Type B pancreatic cell (in vitro differentiated cells): ENCODE measurements around the gene REEP6. TPM values are rescaled to one million over a fixed set of nuclear protein-coding genes. Genes with fewer than 3 reads are reported as not detected.
"Not testable (repeated sequence)": the region's sequence is repeated elsewhere in the genome, so short reads cannot be mapped to it uniquely, and the experiment has no call there.

ENCODE experiments used
- DNase-seq: peaks from one replicate; pipeline ENCODE4 v3.0.0; 2021; ENCODE audit warnings: mixed read lengths; ENCODE audit not compliant: unreplicated experiment; ENCODE audit errors: extremely low spot score
- H3K27ac Mint-ChIP-seq: 2 replicates; pipeline ENCODE4 v1.8.0; 2021; ENCODE audit warnings: mild to moderate bottlenecking, mixed read lengths
- H3K27me3 Mint-ChIP-seq: 2 replicates; pipeline ENCODE4 v1.8.0; 2021; ENCODE audit warnings: mixed read lengths
- H3K36me3 Mint-ChIP-seq: 2 replicates; pipeline ENCODE4 v1.8.0; 2021; ENCODE audit warnings: mixed read lengths
- H3K4me1 Mint-ChIP-seq: one replicate; pipeline ENCODE4 v1.8.0; 2021; ENCODE audit warnings: mixed read lengths; ENCODE audit not compliant: unreplicated experiment
- H3K4me3 Mint-ChIP-seq: 2 replicates; pipeline ENCODE4 v1.8.0; 2021; ENCODE audit warnings: mild to moderate bottlenecking, mixed read lengths
- H3K9me3 Mint-ChIP-seq: 2 replicates; pipeline ENCODE4 v1.8.0; 2021; ENCODE audit warnings: mixed read lengths
- CTCF ChIP-seq: fragments of 200-600 bp; sonication (generic); conservative IDR thresholded peaks from 2 replicates; pipeline ENCODE4 v1.5.0; 2021; ENCODE audit warnings: antibody characterized with exemption, mild to moderate bottlenecking
- total RNA-seq: library from RNA; stranded (reverse); gene quantifications from 2 replicates; pipeline ENCODE4 v1.2.1, GENCODE V29; 2021; ENCODE audit warnings: low replicate concordance

Gene REEP6
- total RNA-seq, 1 donor from 2014 or later: 17.3 TPM

GRCh38 chr19:1472231-1473084, 18.5 kb upstream of the REEP6 start:
- Mint-ChIP-seq H3K27ac (no peak overlapping the region), H3K4me1 (no peaks in the 10 kb centered on the region), H3K27me3 (peaks cover 28% of the 10 kb centered on the region), H3K36me3 (no peaks in the 10 kb centered on the region), H3K9me3 (no peaks in the 10 kb centered on the region), H3K4me3 (no peak overlapping the region)
- no peak for TF ChIP-seq CTCF
- DNase-seq: no peak

DNA sequence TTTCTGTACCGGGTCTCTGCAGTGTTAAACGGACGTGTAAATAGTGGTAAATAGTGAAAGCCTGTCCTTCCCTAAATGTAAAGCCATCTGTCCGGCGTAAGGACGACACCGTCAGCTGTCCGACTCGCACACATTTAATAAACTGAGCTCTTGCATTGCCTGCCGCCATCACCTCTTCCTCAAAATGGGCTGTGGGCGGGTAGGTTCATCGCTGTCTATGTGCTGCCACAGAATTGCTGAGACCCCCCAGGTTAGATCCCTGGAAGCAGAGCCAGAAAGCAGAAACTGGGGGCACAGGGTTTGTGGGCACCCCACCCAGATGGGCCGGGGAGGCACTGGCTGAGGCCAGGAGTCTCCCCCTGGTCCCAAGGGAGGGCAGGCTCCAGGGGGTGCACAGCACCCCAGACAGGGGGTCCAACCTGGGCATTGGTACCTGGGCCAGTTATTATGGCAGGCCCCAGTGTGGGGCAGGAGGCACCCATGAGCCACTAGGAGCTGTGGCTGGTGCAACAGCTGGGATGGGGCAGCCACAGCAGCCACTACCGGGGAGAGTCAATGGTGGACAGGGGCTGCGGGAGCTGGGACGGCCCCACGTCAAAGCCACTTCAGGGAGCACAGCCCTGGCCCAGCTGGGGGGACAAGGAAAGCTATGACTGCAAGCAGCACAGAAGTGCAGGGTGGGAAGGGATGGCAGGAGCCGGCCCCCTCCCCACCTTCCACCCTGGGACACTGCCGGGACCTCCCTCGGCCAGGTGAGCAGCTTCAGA, 17.7 kb upstream of the REEP6 start:
- H3K27ac Mint-ChIP-seq: no peak overlapping the region
- peaks cover 26% of the 10 kb centered on the region for H3K27me3 Mint-ChIP-seq
- H3K9me3 Mint-ChIP-seq: no peaks in the 10 kb centered on the region
- no peak for DNase-seq
- no peaks in the 10 kb centered on the region for H3K36me3 Mint-ChIP-seq
- H3K4me3 Mint-ChIP-seq: peak overlapping the region; percentile 18
- TF ChIP-seq CTCF: no peak
- H3K4me1 Mint-ChIP-seq: no peaks in the 10 kb centered on the region

- no peaks in the 10 kb centered on the region for H3K9me3 Mint-ChIP-seq
- TF ChIP-seq CTCF: no peak
- DNase-seq: no peak
- H3K27ac Mint-ChIP-seq: no peak overlapping the region
- no peak overlapping the region for H3K4me3 Mint-ChIP-seq
- peaks cover 4% of the 10 kb centered on the region for H3K4me1 Mint-ChIP-seq
- peaks cover 3% of the 10 kb centered on the region for H3K36me3 Mint-ChIP-seq
- peaks cover 25% of the 10 kb centered on the region for H3K27me3 Mint-ChIP-seq
These were observed 16.8 kb upstream of the REEP6 start for GRCh38 chr19:1474011-1474764.

- Mint-ChIP-seq H3K9me3 (no peaks in the 10 kb centered on the region), H3K27me3 (peaks cover 25% of the 10 kb centered on the region), H3K4me1 (peaks cover 6% of the 10 kb centered on the region), H3K36me3 (peaks cover 4% of the 10 kb centered on the region), H3K4me3 (no peak overlapping the region), H3K27ac (no peak overlapping the region)
- TF ChIP-seq CTCF: no peak
- no peak for DNase-seq
These were observed 16.1 kb upstream of the REEP6 start for GRCh38 chr19:1474765-1475351.

DNA sequence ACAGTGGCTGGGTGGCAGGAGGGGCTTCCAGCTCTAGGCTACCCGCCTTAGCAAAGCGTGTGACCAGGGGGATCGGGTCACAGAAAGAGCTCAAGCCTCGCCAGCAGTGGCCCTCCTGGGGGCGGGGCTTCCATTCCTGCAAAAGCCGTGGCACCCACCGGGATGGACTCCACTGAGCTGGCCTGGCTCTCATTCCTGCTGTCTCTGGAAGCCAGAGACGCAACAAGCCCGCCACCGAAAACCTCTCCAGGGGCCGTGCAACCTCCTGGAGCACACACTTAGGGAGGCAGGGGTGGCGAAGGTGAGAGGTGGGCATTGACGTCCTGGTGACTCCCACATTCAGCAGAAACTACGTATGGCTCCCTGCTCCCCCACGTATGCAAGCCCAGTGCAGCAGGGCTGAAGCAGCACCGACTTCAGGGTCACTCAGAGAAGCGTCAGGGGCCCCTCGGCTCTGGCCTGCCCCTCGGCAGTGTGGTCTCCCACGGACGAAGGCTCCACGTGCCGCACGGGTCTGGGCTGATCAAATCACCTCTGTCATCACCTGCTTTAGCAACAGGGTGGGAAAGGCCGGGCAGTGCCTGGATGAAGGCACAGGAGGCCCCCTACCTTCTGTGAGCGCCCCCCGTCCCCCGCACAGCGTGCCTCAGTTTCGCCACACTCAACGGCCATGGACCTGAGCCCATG, 15.1 kb upstream of the REEP6 start:
- H3K4me3 Mint-ChIP-seq: no peak overlapping the region
- TF ChIP-seq CTCF: no peak

DNA sequence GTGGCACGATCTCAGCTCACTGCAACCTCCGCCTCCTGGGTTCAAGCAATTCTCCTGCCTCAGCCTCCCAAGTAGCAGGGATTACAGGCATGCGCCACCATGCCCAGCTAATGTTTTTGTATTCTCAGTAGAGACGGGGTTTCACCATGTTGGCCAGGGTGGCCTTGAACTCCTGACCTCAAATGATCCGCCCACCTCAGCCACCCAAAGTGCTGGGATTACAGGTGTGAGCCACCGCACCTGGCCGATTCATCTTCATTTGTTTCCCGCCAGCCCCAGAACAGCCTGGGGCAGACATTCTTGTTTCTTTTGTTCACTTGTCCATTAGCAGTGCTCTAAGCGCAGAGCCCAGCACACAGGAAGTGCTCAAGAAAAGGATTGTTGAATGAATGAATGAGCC, 13.9 kb upstream of the REEP6 start:
- not testable (repeated sequence) for H3K4me1 Mint-ChIP-seq, H3K9me3 Mint-ChIP-seq, DNase-seq, H3K27me3 Mint-ChIP-seq, H3K36me3 Mint-ChIP-seq
- peak overlapping the region; percentile 68 for H3K4me3 Mint-ChIP-seq
- peak overlapping the region; percentile 36 for H3K27ac Mint-ChIP-seq

More for the DNA sequence above, 15.1 kb upstream of the REEP6 start:
- DNase-seq: no peak
- Mint-ChIP-seq H3K36me3 (peaks cover 4% of the 10 kb centered on the region), H3K27ac (no peak overlapping the region), H3K4me1 (peaks cover 6% of the 10 kb centered on the region), H3K9me3 (no peaks in the 10 kb centered on the region), H3K27me3 (peaks cover 21% of the 10 kb centered on the region)
